T-cell (primary cell): Measurements from ENCODE around the gene MAGEA9B. TPM values are rescaled to one million over a fixed set of nuclear protein-coding genes. Genes with fewer than 3 reads are reported as not detected.
"Not testable (repeated sequence)": the region's sequence is repeated elsewhere in the genome, so short reads cannot be mapped to it uniquely, and the experiment has no call there.

Experiments
- ATAC-seq, 4 experiments: fragments of 200-7000 bp in 3 of 4; fragments of 150-1000 bp in 1 of 4; cut with Tn5 transposase; replicated peaks in 1 of 4; 1 replicate in 3 of 4; 2 replicates in 1 of 4; pipeline ENCODE4 v1.10.0; 2021; ENCODE audit warnings: moderate library complexity in 3 of 4, mild to moderate bottlenecking in 2 of 4, moderate number of reproducible peaks in 1 of 4
- CTCF ChIA-PET, 2 donors: fragments of 300-600 bp; sonication (Branson Sonifier 250); formaldehyde crosslinking; loops; one replicate each; lab custom pipeline; 2022; ENCODE audit warnings: antibody characterized with exemption in 2 of 2; lab: Charles Lee
- POLR2A ChIA-PET, 2 donors: fragments of 300-600 bp; sonication (Branson Sonifier 250); formaldehyde crosslinking; loops; one replicate each; lab custom pipeline; 2022; ENCODE audit warnings: antibody characterized with exemption in 2 of 2; lab: Charles Lee
- DNase-seq, 35 experiments: peaks; one replicate each; pipeline versions ENCODE4 v3.0.0 to v3.0.0-alpha.2; 2013 to 2023
- H3K27ac ChIP-seq: one replicate; pipeline ENCODE4 v1.5.1; 2013; ENCODE audit warnings: low read length
- H3K27me3 ChIP-seq, 2 experiments: replicated peaks in 1 of 2; 1 replicate in 1 of 2; 2 replicates in 1 of 2; pipeline versions ENCODE4 v1.6.1 to v1.7.0; 2013; ENCODE audit warnings: low read length in 1 of 2, mixed read lengths in 1 of 2; ENCODE audit not compliant: control insufficient read depth in 2 of 2, insufficient read depth in 2 of 2; ENCODE audit errors: extremely low read depth in 1 of 2
- H3K36me3 ChIP-seq, 2 donors: 1 replicate in 1 of 2; 2 replicates in 1 of 2; pipeline versions ENCODE4 v1.6.1 to v1.7.0; 2013; ENCODE audit warnings: low read length in 1 of 2; ENCODE audit not compliant: control insufficient read depth in 2 of 2, insufficient read depth in 1 of 2; ENCODE audit errors: extremely low read depth in 1 of 2
- H3K4me1 ChIP-seq, 2 experiments: 1 replicate in 1 of 2; 2 replicates in 1 of 2; pipeline versions ENCODE4 v1.6.1 to v1.7.0; 2013; ENCODE audit warnings: low read length in 2 of 2, mixed read lengths in 1 of 2; ENCODE audit not compliant: insufficient read depth in 2 of 2, control insufficient read depth in 1 of 2; ENCODE audit errors: extremely low read depth in 1 of 2
- H3K4me3 ChIP-seq, 2 donors: 1 replicate in 1 of 2; 2 replicates in 1 of 2; pipeline versions ENCODE4 v1.5.1 to v1.7.0; 2013; ENCODE audit warnings: mild to moderate bottlenecking in 2 of 2, low read length in 1 of 2, moderate library complexity in 1 of 2; ENCODE audit not compliant: control insufficient read depth in 1 of 2; ENCODE audit errors: extremely low read depth in 1 of 2
- H3K9me3 ChIP-seq: 2 replicates; pipeline ENCODE4 v1.7.0; 2013
- H3K27ac Mint-ChIP-seq, 2 donors: one replicate each; pipeline ENCODE4 v1.8.0; 2020 to 2021; ENCODE audit warnings: mild to moderate bottlenecking in 2 of 2, mixed read lengths in 2 of 2
- H3K27me3 Mint-ChIP-seq, 2 donors: one replicate each; pipeline ENCODE4 v1.8.0; 2021 to 2022; ENCODE audit warnings: mixed read lengths in 2 of 2
- H3K36me3 Mint-ChIP-seq: one replicate; pipeline ENCODE4 v1.8.0; 2021; ENCODE audit warnings: mixed read lengths
- H3K4me1 Mint-ChIP-seq, 3 donors: one replicate each; pipeline ENCODE4 v1.8.0; 2020 to 2022; ENCODE audit warnings: mixed read lengths in 3 of 3, mild to moderate bottlenecking in 1 of 3
- H3K4me3 Mint-ChIP-seq, 3 donors: one replicate each; pipeline ENCODE4 v1.8.0; 2020 to 2022; ENCODE audit warnings: mild to moderate bottlenecking in 3 of 3, mixed read lengths in 3 of 3, moderate library complexity in 3 of 3
- H3K9me3 Mint-ChIP-seq, 3 donors: one replicate each; pipeline ENCODE4 v1.8.0; 2020 to 2022; ENCODE audit warnings: mixed read lengths in 3 of 3
- WGBS: methylation state at CpG from one replicate; pipeline ENCODE4 v1.1.5; 2013; ENCODE audit warnings: missing lambda C conversion rate; ENCODE audit not compliant: insufficient coverage; 5-methylcytosine and 5-hydroxymethylcytosine counted together
- total RNA-seq, 35 experiments: library from RNA in 6 of 35; stranded (reverse) in 6 of 35; fragments of 120-200 nt in 1 of 35; gene quantifications; one replicate each; pipeline versions ENCODE4 v1.2.1 to v1.2.4 and lab custom pipeline; 2013 to 2026

Gene MAGEA9B
- total RNA-seq, 5 donors from 2014 or later (not counting 1 experiment from before 2014, with no cell fraction given), result not detected

- no peaks in the 10 kb centered on the region for H3K4me1 ChIP-seq
- Mint-ChIP-seq H3K27me3 (peaks cover 0 to 35% of the 10 kb centered on the region in 2 donors), H3K27ac (no peak overlapping the region), H3K36me3 (no peaks in the 10 kb centered on the region), H3K9me3 (no peaks in the 10 kb centered on the region), H3K4me1 (no peaks in the 10 kb centered on the region), H3K4me3 (no peak overlapping the region)
- no peaks in the 10 kb centered on the region for H3K27me3 ChIP-seq
- ATAC-seq (no peak), DNase-seq (no peak)
- H3K36me3 ChIP-seq, result no peaks in the 10 kb centered on the region
- no peak overlapping the region for H3K27ac ChIP-seq
- no CpG with 5 or more reads among the region's 7 CpGs for WGBS
- H3K9me3 ChIP-seq, result no peaks in the 10 kb centered on the region
- no peak overlapping the region for H3K4me3 ChIP-seq
- ChIA-PET CTCF (no interaction called here), POLR2A (no interaction called here)
Observed at GRCh38 chrX:149567621-149568417, 19.4 kb downstream of the MAGEA9B start.

- ChIA-PET POLR2A (no interaction called here), CTCF (no interaction called here)
- Mint-ChIP-seq H3K27ac (no peak overlapping the region), H3K9me3 (no peaks in the 10 kb centered on the region), H3K4me3 (no peak overlapping the region), H3K4me1 (no peaks in the 10 kb centered on the region), H3K36me3 (no peaks in the 10 kb centered on the region), H3K27me3 (peaks cover 0 to 10% of the 10 kb centered on the region in 2 donors)
- no CpG with 5 or more reads among the region's 4 CpGs for WGBS
- no peak overlapping the region for H3K27ac ChIP-seq
- H3K9me3 ChIP-seq, result no peaks in the 10 kb centered on the region
- H3K4me3 ChIP-seq, result no peak overlapping the region
- ATAC-seq (no peak), DNase-seq (no peak)
- no peaks in the 10 kb centered on the region for H3K27me3 ChIP-seq
- H3K36me3 ChIP-seq, result no peaks in the 10 kb centered on the region
- H3K4me1 ChIP-seq, result no peaks in the 10 kb centered on the region
Observed at GRCh38 chrX:149563359-149563758, 23.9 kb downstream of the MAGEA9B start.

GRCh38 chrX:149555251-149555650 lies 32.0 kb downstream of the MAGEA9B start:
- H3K4me3 Mint-ChIP-seq, H3K27me3 Mint-ChIP-seq, DNase-seq, H3K4me3 ChIP-seq, CTCF ChIA-PET, H3K36me3 ChIP-seq, H3K9me3 Mint-ChIP-seq, H3K9me3 ChIP-seq, H3K36me3 Mint-ChIP-seq, H3K27ac Mint-ChIP-seq, POLR2A ChIA-PET, H3K27ac ChIP-seq, H3K27me3 ChIP-seq, H3K4me1 Mint-ChIP-seq, H3K4me1 ChIP-seq, ATAC-seq: not testable (repeated sequence)
- WGBS, result no CpG with 5 or more reads among the region's 4 CpGs

- H3K9me3 Mint-ChIP-seq, CTCF ChIA-PET, ATAC-seq, H3K4me3 ChIP-seq, H3K4me1 ChIP-seq, H3K4me3 Mint-ChIP-seq, H3K9me3 ChIP-seq, POLR2A ChIA-PET, H3K27me3 Mint-ChIP-seq, H3K36me3 ChIP-seq, H3K27ac Mint-ChIP-seq, H3K4me1 Mint-ChIP-seq, H3K27me3 ChIP-seq, H3K36me3 Mint-ChIP-seq, DNase-seq, H3K27ac ChIP-seq: not testable (repeated sequence)
- no CpG with 5 or more reads among the region's 6 CpGs for WGBS
Observed at GRCh38 chrX:149551939-149552248, 35.4 kb downstream of the MAGEA9B start.

GRCh38 chrX:149551245-149551938 lies 35.9 kb downstream of the MAGEA9B start:
- DNase-seq, H3K4me3 Mint-ChIP-seq, H3K4me1 ChIP-seq, CTCF ChIA-PET, H3K27me3 Mint-ChIP-seq, H3K4me3 ChIP-seq, POLR2A ChIA-PET, H3K9me3 ChIP-seq, H3K27ac Mint-ChIP-seq, H3K36me3 Mint-ChIP-seq, H3K27me3 ChIP-seq, H3K4me1 Mint-ChIP-seq, H3K27ac ChIP-seq, H3K9me3 Mint-ChIP-seq, H3K36me3 ChIP-seq, ATAC-seq: not testable (repeated sequence)
- no CpG with 5 or more reads among the region's 4 CpGs for WGBS

- H3K27ac Mint-ChIP-seq, result not testable (repeated sequence)
Observed at GRCh38 chrX:149550454-149550853, 36.8 kb downstream of the MAGEA9B start.

More at GRCh38 chrX:149550454-149550853, 36.8 kb downstream of the MAGEA9B start:
- H3K4me1 Mint-ChIP-seq, CTCF ChIA-PET, H3K36me3 Mint-ChIP-seq, H3K9me3 Mint-ChIP-seq, H3K36me3 ChIP-seq, H3K4me3 ChIP-seq, H3K27me3 ChIP-seq, H3K9me3 ChIP-seq, H3K4me3 Mint-ChIP-seq, H3K27me3 Mint-ChIP-seq, DNase-seq, POLR2A ChIA-PET, H3K4me1 ChIP-seq, H3K27ac ChIP-seq: not testable (repeated sequence)
- peak in 2 of 4 experiments; percentile 27 to 52 for ATAC-seq
- no CpG with 5 or more reads among the region's 1 CpG for WGBS
